ENCODE data around the gene EVI5. TPM values are rescaled to one million over a fixed set of nuclear protein-coding genes. Genes with fewer than 3 reads are reported as not detected.

The EVI5 gene
- total RNA-seq, 1 donor from 2014 or later, result 13.7 TPM

- H3K4me3 ChIP-seq, result no peak overlapping the region
- H3K4me2 ChIP-seq, result no peak overlapping the region
- H3K9me3 ChIP-seq (ENCODE audit: low read depth), result no peaks in the 10 kb centered on the region
- H3K79me2 ChIP-seq (ENCODE audit: low read depth), result no peaks in the 10 kb centered on the region
- no peak overlapping the region for H3K27ac ChIP-seq
- Mint-ChIP-seq H3K27me3 (ENCODE audit: insufficient read depth, low read depth) (peaks cover 2% of the 10 kb centered on the region), H3K36me3 (peaks cover 10% of the 10 kb centered on the region), H3K27ac (no peak overlapping the region), H3K4me1 (no peaks in the 10 kb centered on the region), H3K4me3 (no peak overlapping the region), H3K9me3 (peaks cover 2% of the 10 kb centered on the region)
- H3K27me3 ChIP-seq, result no peaks in the 10 kb centered on the region
- no peaks in the 10 kb centered on the region for H3F3A ChIP-seq (ENCODE audit: low read depth)
- no peaks in the 10 kb centered on the region for H4K20me1 ChIP-seq (ENCODE audit: low read depth)
- no peak overlapping the region for H2AFZ ChIP-seq (replicated peaks)
- peaks cover 4% of the 10 kb centered on the region for H3K36me3 ChIP-seq
- H3K4me1 ChIP-seq, result no peaks in the 10 kb centered on the region
- no peak overlapping the region for H3K9ac ChIP-seq
- no peak for DNase-seq (ENCODE audit: low spot score)
- TF ChIP-seq, protein P1, sequence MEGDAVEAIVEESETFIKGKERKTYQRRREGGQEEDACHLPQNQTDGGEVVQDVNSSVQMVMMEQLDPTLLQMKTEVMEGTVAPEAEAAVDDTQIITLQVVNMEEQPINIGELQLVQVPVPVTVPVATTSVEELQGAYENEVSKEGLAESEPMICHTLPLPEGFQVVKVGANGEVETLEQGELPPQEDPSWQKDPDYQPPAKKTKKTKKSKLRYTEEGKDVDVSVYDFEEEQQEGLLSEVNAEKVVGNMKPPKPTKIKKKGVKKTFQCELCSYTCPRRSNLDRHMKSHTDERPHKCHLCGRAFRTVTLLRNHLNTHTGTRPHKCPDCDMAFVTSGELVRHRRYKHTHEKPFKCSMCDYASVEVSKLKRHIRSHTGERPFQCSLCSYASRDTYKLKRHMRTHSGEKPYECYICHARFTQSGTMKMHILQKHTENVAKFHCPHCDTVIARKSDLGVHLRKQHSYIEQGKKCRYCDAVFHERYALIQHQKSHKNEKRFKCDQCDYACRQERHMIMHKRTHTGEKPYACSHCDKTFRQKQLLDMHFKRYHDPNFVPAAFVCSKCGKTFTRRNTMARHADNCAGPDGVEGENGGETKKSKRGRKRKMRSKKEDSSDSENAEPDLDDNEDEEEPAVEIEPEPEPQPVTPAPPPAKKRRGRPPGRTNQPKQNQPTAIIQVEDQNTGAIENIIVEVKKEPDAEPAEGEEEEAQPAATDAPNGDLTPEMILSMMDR (IDR thresholded peaks at IDR 0.05), result no peak
- no peak for TF ChIP-seq EZH2phosphoT487 (IDR thresholded peaks at IDR 0.05)
- no peak for TF ChIP-seq EZH2 (IDR thresholded peaks at IDR 0.05)
Observed at GRCh38 chr1:92691925-92692324, 93.0 kb downstream of the EVI5 start.

GRCh38 chr1:92690212-92690906, 94.5 kb downstream of the EVI5 start:
- TF ChIP-seq, protein P1 (IDR thresholded peaks at IDR 0.05), result no peak
- TF ChIP-seq EZH2 (IDR thresholded peaks at IDR 0.05) (no peak), EZH2phosphoT487 (IDR thresholded peaks at IDR 0.05) (no peak)
- H3K9me3 ChIP-seq (ENCODE audit: low read depth), result no peaks in the 10 kb centered on the region
- Mint-ChIP-seq H3K4me1 (no peaks in the 10 kb centered on the region), H3K9me3 (peaks cover 7% of the 10 kb centered on the region), H3K27ac (no peak overlapping the region), H3K36me3 (peaks cover 18% of the 10 kb centered on the region), H3K27me3 (ENCODE audit: insufficient read depth, low read depth) (peaks cover 2% of the 10 kb centered on the region), H3K4me3 (no peak overlapping the region)
- H3K36me3 ChIP-seq, result peaks cover 4% of the 10 kb centered on the region
- H3K27ac ChIP-seq, result no peak overlapping the region
- H3K4me1 ChIP-seq, result no peaks in the 10 kb centered on the region
- no peak overlapping the region for H3K4me3 ChIP-seq
- H4K20me1 ChIP-seq (ENCODE audit: low read depth), result no peaks in the 10 kb centered on the region
- no peaks in the 10 kb centered on the region for H3K79me2 ChIP-seq (ENCODE audit: low read depth)
- no peak for DNase-seq (ENCODE audit: low spot score)
- H3K27me3 ChIP-seq, result no peaks in the 10 kb centered on the region
- no peak overlapping the region for H3K4me2 ChIP-seq
- no peaks in the 10 kb centered on the region for H3F3A ChIP-seq (ENCODE audit: low read depth)
- H2AFZ ChIP-seq (replicated peaks), result no peak overlapping the region
- H3K9ac ChIP-seq, result no peak overlapping the region

DNA sequence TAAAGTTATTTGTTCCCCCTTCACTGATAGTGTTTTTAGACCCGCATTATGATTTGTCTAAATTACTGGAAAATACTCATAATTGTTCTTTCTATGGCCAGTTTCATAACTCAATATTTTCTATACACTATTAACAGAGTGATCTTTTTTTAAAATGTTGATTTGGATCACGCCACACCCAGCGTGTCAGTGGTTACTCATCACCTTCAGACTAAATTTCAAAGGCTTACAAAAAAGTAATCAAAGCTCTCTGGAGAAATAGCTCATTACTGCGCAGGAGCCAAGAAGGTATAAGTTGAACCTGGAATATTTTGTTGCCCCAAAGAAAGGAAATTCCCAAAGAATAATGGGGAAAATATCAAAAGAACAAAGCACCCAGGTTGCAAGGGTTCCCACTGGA, 104.9 kb downstream of the EVI5 start:
- no peaks in the 10 kb centered on the region for H3K27me3 ChIP-seq
- H3K36me3 Mint-ChIP-seq, result peaks cover 38% of the 10 kb centered on the region

GRCh38 chr1:92663775-92664174, 121.1 kb downstream of the EVI5 start:
- Histone ChIP-seq H3K79me2 (ENCODE audit: low read depth) (no peaks in the 10 kb centered on the region), H4K20me1 (ENCODE audit: low read depth) (no peaks in the 10 kb centered on the region), H3K27ac (no peak overlapping the region), H3K9me3 (ENCODE audit: low read depth) (no peaks in the 10 kb centered on the region), H3K4me1 (no peaks in the 10 kb centered on the region), H3K36me3 (peaks cover 7% of the 10 kb centered on the region), H3K4me2 (no peak overlapping the region), H3K4me3 (no peak overlapping the region), H2AFZ (replicated peaks) (no peak overlapping the region), H3F3A (ENCODE audit: low read depth) (no peaks in the 10 kb centered on the region), H3K27me3 (no peaks in the 10 kb centered on the region), H3K9ac (no peak overlapping the region)
- DNase-seq (ENCODE audit: low spot score), result no peak
- Mint-ChIP-seq H3K9me3 (no peaks in the 10 kb centered on the region), H3K36me3 (peaks cover 2% of the 10 kb centered on the region), H3K27me3 (ENCODE audit: insufficient read depth, low read depth) (no peaks in the 10 kb centered on the region), H3K27ac (no peak overlapping the region), H3K4me1 (no peaks in the 10 kb centered on the region), H3K4me3 (no peak overlapping the region)
- TF ChIP-seq EZH2 (IDR thresholded peaks at IDR 0.05) (no peak), EZH2phosphoT487 (IDR thresholded peaks at IDR 0.05) (no peak)
- TF ChIP-seq, protein P1 (IDR thresholded peaks at IDR 0.05), result no peak

More for the DNA sequence above, 104.9 kb downstream of the EVI5 start:
- no peak overlapping the region for H3K9ac ChIP-seq
- H3K27ac ChIP-seq, result no peak overlapping the region
- no peak overlapping the region for H3K27ac Mint-ChIP-seq
- no peak for TF ChIP-seq EZH2 (IDR thresholded peaks at IDR 0.05)
- H3K9me3 Mint-ChIP-seq, result peaks cover 2% of the 10 kb centered on the region
- no peaks in the 10 kb centered on the region for H3K9me3 ChIP-seq (ENCODE audit: low read depth)
- no peaks in the 10 kb centered on the region for H3K4me1 ChIP-seq
- H3K79me2 ChIP-seq (ENCODE audit: low read depth), result no peaks in the 10 kb centered on the region
- no peaks in the 10 kb centered on the region for H4K20me1 ChIP-seq (ENCODE audit: low read depth)
- peaks cover 5% of the 10 kb centered on the region for H3K36me3 ChIP-seq
- H3K4me3 ChIP-seq, result no peak overlapping the region
- no peaks in the 10 kb centered on the region for H3K4me1 Mint-ChIP-seq
- H3F3A ChIP-seq (ENCODE audit: low read depth), result no peaks in the 10 kb centered on the region
- H3K27me3 Mint-ChIP-seq (ENCODE audit: insufficient read depth, low read depth), result no peaks in the 10 kb centered on the region
- no peak overlapping the region for H2AFZ ChIP-seq (replicated peaks)
- no peak for DNase-seq (ENCODE audit: low spot score)
- H3K4me3 Mint-ChIP-seq, result no peak overlapping the region
- no peak overlapping the region for H3K4me2 ChIP-seq

Measured in neural progenitor cell (in vitro differentiated cells).